ENCODE measurements around the gene TTLL5. TPM values are rescaled to one million over a fixed set of nuclear protein-coding genes. Genes with fewer than 3 reads are reported as not detected.
"Not testable (repeated sequence)": the region's sequence is repeated elsewhere in the genome, so short reads cannot be mapped to it uniquely, and the experiment has no call there.

TTLL5 gene
- total RNA-seq, 1 experiment from 2014 or later, result 35.7 TPM

DNA sequence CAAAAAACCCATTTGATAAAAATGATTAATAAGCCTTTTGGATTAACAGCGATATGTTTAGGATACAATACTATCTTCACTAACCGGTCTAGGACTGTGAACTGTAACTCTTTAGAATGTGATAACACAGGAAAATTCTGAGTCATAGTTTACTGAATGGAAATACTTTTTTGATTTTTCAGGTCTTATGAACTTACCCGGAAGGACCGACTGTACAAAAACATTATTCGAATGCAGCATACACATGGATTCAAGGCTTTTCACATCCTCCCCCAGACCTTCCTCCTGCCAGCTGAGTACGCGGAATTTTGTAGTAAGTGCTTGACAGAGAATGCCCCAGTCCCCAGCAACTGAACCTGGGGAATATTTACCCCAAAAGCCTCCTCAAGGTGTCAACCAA lies 29.0 kb downstream of the TTLL5 start:
- Histone ChIP-seq H3K23ac (ENCODE audit: insufficient read length, low read depth, low read length) (no peak overlapping the region), H3K27ac (ENCODE audit: insufficient read length, low read depth, low read length) (no peak overlapping the region), H3K4me1 (ENCODE audit: insufficient read depth, low read length) (no peaks in the 10 kb centered on the region), H3K56ac (ENCODE audit: insufficient read length, low read depth, low read length) (no peak overlapping the region), H3K4me2 (ENCODE audit: insufficient read depth, insufficient read length, low read length) (no peak overlapping the region), H4K91ac (ENCODE audit: insufficient read length, low read depth, low read length) (no peak overlapping the region), H2BK15ac (ENCODE audit: low read depth, low read length) (no peak overlapping the region), H3K4ac (ENCODE audit: low read depth, low read length) (no peak overlapping the region), H4K5ac (ENCODE audit: insufficient read length, low read depth, low read length) (no peak overlapping the region), H2BK120ac (ENCODE audit: low read depth, low read length, poor library complexity, severe bottlenecking) (no peak overlapping the region), H3K18ac (ENCODE audit: insufficient read length, low read depth, low read length) (no peak overlapping the region), H3T11ph (ENCODE audit: low read length) (no peak overlapping the region), H4K20me1 (ENCODE audit: control insufficient read depth, insufficient read depth, insufficient read length) (no peaks in the 10 kb centered on the region), H4K8ac (replicated peaks; ENCODE audit: insufficient read length, low read depth, low read length) (no peak overlapping the region), H3K79me2 (ENCODE audit: insufficient read depth, low read length) (no peaks in the 10 kb centered on the region), H3K27me3 (ENCODE audit: insufficient read depth, low read length) (no peaks in the 10 kb centered on the region), H2BK12ac (ENCODE audit: insufficient read length, low read depth, low read length) (no peak overlapping the region), H2BK20ac (ENCODE audit: low read depth, low read length, poor library complexity, severe bottlenecking) (no peak overlapping the region), H2AK5ac (ENCODE audit: insufficient read length, low read length) (no peak overlapping the region), H3K9ac (ENCODE audit: extremely low read depth, insufficient read length, low read length) (no peak overlapping the region), H3K9me3 (ENCODE audit: control insufficient read depth, low read depth, low read length) (no peaks in the 10 kb centered on the region), H3K23me2 (ENCODE audit: insufficient read length, low read depth, low read length, poor library complexity, severe bottlenecking) (no peaks in the 10 kb centered on the region), H2AFZ (ENCODE audit: low read length) (no peak overlapping the region), H2BK5ac (ENCODE audit: insufficient read length, low read length) (no peak overlapping the region), H3K14ac (ENCODE audit: insufficient read depth, low read length) (no peak overlapping the region), H3K79me1 (ENCODE audit: insufficient read depth, low read depth, low read length, poor library complexity, severe bottlenecking) (no peaks in the 10 kb centered on the region)
- Mint-ChIP-seq H3K27me3 (ENCODE audit: low read depth) (no peaks in the 10 kb centered on the region), H3K9me3 (peaks cover 8 to 11% of the 10 kb centered on the region in 2 experiments; a peak in 4 of 5 replicates), H3K27ac (no peak overlapping the region), H3K36me3 (ENCODE audit: insufficient read depth in 1 of 3, low read depth in 3 of 3) (peaks cover 40 to 47% (median 47%) of the 10 kb centered on the region in 3 experiments), H3K4me3 (no peak overlapping the region), H3K4me1 (0 out of 4 replicates have a peak, but pooled peaks cover 0 to 6% of the 10 kb centered on the region in 2 experiments)
- no peak for DNase-seq
- TF ChIP-seq, protein P1, sequence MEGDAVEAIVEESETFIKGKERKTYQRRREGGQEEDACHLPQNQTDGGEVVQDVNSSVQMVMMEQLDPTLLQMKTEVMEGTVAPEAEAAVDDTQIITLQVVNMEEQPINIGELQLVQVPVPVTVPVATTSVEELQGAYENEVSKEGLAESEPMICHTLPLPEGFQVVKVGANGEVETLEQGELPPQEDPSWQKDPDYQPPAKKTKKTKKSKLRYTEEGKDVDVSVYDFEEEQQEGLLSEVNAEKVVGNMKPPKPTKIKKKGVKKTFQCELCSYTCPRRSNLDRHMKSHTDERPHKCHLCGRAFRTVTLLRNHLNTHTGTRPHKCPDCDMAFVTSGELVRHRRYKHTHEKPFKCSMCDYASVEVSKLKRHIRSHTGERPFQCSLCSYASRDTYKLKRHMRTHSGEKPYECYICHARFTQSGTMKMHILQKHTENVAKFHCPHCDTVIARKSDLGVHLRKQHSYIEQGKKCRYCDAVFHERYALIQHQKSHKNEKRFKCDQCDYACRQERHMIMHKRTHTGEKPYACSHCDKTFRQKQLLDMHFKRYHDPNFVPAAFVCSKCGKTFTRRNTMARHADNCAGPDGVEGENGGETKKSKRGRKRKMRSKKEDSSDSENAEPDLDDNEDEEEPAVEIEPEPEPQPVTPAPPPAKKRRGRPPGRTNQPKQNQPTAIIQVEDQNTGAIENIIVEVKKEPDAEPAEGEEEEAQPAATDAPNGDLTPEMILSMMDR (conservative IDR thresholded peaks at IDR 0.05), result no peak
- no CpG with 5 or more reads among the region's 7 CpGs for WGBS (ENCODE audit: extremely low coverage, insufficient read length, low lambda C conversion rate)

DNA sequence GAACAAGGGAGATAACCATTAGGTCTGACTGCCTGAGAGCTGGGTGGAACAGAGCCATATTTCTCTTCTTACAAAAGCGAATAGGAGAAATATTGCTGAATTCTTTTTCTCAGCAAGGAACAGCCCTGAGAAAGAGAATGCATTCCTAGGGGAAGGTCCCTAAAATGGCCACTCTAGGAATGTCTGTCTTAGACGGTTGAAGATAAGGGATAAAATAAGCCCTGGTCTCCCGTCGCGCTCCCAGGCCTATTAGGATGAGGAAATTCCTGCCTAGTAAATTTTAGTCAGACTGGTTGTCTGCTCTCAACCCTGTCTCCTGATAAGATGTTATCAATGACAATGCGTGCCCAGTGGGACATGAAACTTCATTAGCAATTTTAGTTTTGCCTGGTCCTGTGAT lies 34.0 kb downstream of the TTLL5 start:
- not testable (repeated sequence) for H3K4me3 Mint-ChIP-seq; DNase-seq; H3T11ph ChIP-seq (ENCODE audit: low read length); H2BK120ac ChIP-seq (ENCODE audit: low read depth, low read length, poor library complexity, severe bottlenecking); H3K4ac ChIP-seq (ENCODE audit: low read depth, low read length); H2BK12ac ChIP-seq (ENCODE audit: insufficient read length, low read depth, low read length); H4K5ac ChIP-seq (ENCODE audit: insufficient read length, low read depth, low read length); H4K91ac ChIP-seq (ENCODE audit: insufficient read length, low read depth, low read length); H3K27ac Mint-ChIP-seq; H3K27me3 ChIP-seq (ENCODE audit: insufficient read depth, low read length); H2BK5ac ChIP-seq (ENCODE audit: insufficient read length, low read length); H3K79me2 ChIP-seq (ENCODE audit: insufficient read depth, low read length); H3K9me3 ChIP-seq (ENCODE audit: control insufficient read depth, low read depth, low read length); H3K27me3 Mint-ChIP-seq (ENCODE audit: low read depth); H4K8ac ChIP-seq (replicated peaks; ENCODE audit: insufficient read length, low read depth, low read length); H3K4me1 ChIP-seq (ENCODE audit: insufficient read depth, low read length); H3K23ac ChIP-seq (ENCODE audit: insufficient read length, low read depth, low read length); H2BK15ac ChIP-seq (ENCODE audit: low read depth, low read length); H3K79me1 ChIP-seq (ENCODE audit: insufficient read depth, low read depth, low read length, poor library complexity, severe bottlenecking); H3K23me2 ChIP-seq (ENCODE audit: insufficient read length, low read depth, low read length, poor library complexity, severe bottlenecking); H3K56ac ChIP-seq (ENCODE audit: insufficient read length, low read depth, low read length); H3K9ac ChIP-seq (ENCODE audit: extremely low read depth, insufficient read length, low read length); H2AK5ac ChIP-seq (ENCODE audit: insufficient read length, low read length); H3K18ac ChIP-seq (ENCODE audit: insufficient read length, low read depth, low read length); H3K14ac ChIP-seq (ENCODE audit: insufficient read depth, low read length); H3K4me1 Mint-ChIP-seq; H2AFZ ChIP-seq (ENCODE audit: low read length); H3K4me2 ChIP-seq (ENCODE audit: insufficient read depth, insufficient read length, low read length); H3K27ac ChIP-seq (ENCODE audit: insufficient read length, low read depth, low read length); H2BK20ac ChIP-seq (ENCODE audit: low read depth, low read length, poor library complexity, severe bottlenecking); H4K20me1 ChIP-seq (ENCODE audit: control insufficient read depth, insufficient read depth, insufficient read length)
- H3K9me3 Mint-ChIP-seq, result peaks cover 12 to 16% of the 10 kb centered on the region in 2 experiments; a peak in 4 of 5 replicates
- no CpG with 5 or more reads among the region's 6 CpGs for WGBS (ENCODE audit: extremely low coverage, insufficient read length, low lambda C conversion rate)
- peaks cover 49 to 65% (median 62%) of the 10 kb centered on the region in 3 experiments for H3K36me3 Mint-ChIP-seq (ENCODE audit: insufficient read depth in 1 of 3, low read depth in 3 of 3)
